HG02798 (cell line): ENCODE results near the gene HOXA13.

Experiments used
- ATAC-seq: cut with Tn5 transposase; IDR thresholded peaks from one replicate; pipeline ENCODE4 v1.9.1; 2021; ENCODE audit warnings: mild to moderate bottlenecking; ENCODE audit not compliant: unreplicated experiment, poor library complexity

The HOXA13 gene

GRCh38 chr7:27238979-27239386 lies 39.1 kb upstream of the HOXA13 start:
- ATAC-seq = no peak

- ATAC-seq = no peak
Observed at GRCh38 chr7:27237735-27238334, 37.9 kb upstream of the HOXA13 start.

GRCh38 chr7:27235387-27236311 lies 35.8 kb upstream of the HOXA13 start:
- no peak for ATAC-seq

GRCh38 chr7:27229448-27229847 lies 29.6 kb upstream of the HOXA13 start:
- ATAC-seq = no peak

- no peak for ATAC-seq
Observed at GRCh38 chr7:27224983-27225934, 25.4 kb upstream of the HOXA13 start.

- ATAC-seq = no peak
Observed at GRCh38 chr7:27223941-27224575, 24.2 kb upstream of the HOXA13 start.

GRCh38 chr7:27221201-27221797 lies 21.4 kb upstream of the HOXA13 start:
- ATAC-seq = peak; percentile 61

GRCh38 chr7:27220440-27220955 lies 20.6 kb upstream of the HOXA13 start:
- ATAC-seq = no peak

GRCh38 chr7:27219821-27220220 lies 19.9 kb upstream of the HOXA13 start:
- ATAC-seq = no peak

- ATAC-seq = no peak
Observed at GRCh38 chr7:27217951-27218350, 18.1 kb upstream of the HOXA13 start.

- no peak for ATAC-seq
Observed at GRCh38 chr7:27215356-27215755, 15.5 kb upstream of the HOXA13 start.

GRCh38 chr7:27214239-27214950 lies 14.5 kb upstream of the HOXA13 start:
- no peak for ATAC-seq

- ATAC-seq = no peak
Observed at GRCh38 chr7:27213433-27214238, 13.7 kb upstream of the HOXA13 start.

GRCh38 chr7:27212497-27213432 lies 12.9 kb upstream of the HOXA13 start:
- no peak for ATAC-seq

- ATAC-seq = no peak
Observed at GRCh38 chr7:27211764-27212204, 11.9 kb upstream of the HOXA13 start.

- no peak for ATAC-seq
Observed at GRCh38 chr7:27211084-27211446, 11.2 kb upstream of the HOXA13 start.

GRCh38 chr7:27210441-27211083 lies 10.7 kb upstream of the HOXA13 start:
- ATAC-seq = peak; percentile 67
